ENCODE measurements around the gene ZFAND6.
"Not testable (repeated sequence)": the region's sequence is repeated elsewhere in the genome, so short reads cannot be mapped to it uniquely, and the experiment has no call there.

Gene ZFAND6

DNA sequence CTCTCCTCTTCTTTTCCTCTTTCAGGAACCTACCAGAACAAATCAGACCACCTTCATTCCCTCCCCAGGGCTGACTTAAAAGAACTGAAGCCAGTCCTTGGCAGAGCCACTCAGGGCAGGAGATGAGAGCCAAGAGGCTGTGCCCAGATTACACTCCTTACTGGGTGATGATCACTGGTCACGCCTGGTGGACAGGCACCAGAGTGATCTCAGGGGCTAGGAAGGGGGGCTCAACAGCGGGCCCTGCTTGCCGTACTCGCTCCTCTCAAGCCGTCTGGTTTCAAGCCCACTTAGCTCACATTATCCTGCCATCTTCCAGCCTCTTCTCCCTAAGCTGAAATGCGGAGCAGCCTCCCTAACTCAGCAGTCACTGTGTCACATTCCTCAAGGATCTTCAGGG lies 91.7 kb downstream of the ZFAND6 start:
- no peak for DNase-seq (ENCODE audit: low spot score)

DNA sequence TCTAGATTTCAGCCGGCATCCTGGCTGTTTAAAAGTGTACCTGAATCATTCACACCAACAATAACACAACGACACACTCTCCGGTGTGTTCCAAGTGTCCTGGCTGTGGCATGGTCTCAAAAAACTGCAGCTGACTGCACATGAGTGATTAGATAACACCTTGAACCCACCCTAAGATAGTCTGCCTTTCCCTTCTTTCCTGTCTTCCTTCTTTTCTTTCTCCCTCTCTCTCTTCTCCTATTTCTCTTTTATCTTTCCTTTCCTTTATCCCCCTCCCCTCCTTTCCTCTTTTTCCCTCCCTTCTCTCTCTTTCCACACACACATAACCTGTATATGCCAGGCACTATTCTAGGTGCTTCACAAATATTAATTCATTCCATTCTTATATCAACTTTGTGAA lies 92.1 kb downstream of the ZFAND6 start:
- no peak for DNase-seq (ENCODE audit: low spot score)

GRCh38 chr15:80152180-80152895 lies 92.9 kb downstream of the ZFAND6 start:
- DNase-seq (ENCODE audit: low spot score) = peak; percentile 97

DNA sequence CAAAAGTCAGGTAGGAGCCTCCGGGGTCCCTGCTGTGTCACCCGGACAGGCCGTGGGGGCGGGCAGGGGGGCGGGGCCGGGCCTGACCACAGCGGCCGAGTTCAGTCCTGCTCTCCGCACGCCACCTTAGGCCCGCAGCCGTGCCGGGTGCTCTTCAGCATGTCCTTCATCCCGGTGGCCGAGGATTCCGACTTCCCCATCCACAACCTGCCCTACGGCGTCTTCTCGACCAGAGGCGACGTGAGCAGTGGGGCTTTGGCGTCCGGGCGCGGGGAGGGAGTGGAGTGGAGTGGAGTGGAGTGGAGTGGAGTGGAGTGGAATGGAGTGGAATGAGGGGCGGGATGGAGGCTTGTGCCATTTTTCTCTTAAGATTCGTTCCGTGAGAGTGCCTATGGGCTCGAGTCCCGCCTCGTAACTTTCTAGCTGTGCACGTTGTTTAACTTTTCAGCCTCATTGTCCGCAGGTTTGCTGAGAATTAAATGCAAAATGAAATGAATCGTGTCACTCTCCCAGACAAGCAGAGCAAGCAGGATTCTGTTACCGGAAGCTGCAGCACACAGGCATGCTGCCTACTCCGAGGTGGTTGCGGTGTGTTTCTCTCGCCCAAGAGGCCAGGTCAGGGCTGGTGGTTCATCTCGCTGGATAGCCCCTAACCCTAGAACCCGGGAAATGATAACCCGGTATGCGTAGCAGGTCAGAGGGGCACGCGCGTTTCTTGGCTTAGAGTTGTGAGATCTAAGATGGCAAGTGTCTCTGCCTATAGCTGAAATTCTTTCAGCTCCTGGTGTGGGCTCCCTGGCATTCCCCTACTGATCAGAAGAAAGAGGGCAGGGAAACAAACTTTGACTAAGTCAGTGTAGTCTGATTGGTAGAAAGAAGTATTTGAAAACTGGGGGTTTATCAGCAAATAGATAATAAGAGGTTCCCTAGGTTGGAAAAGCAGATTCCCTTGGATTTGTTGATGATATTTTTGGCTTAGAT lies 93.7 kb downstream of the ZFAND6 start, which contains the start of gene FAH:
FAH (plus strand) TSS at position 104 of the 981 bp plus-strand sequence; CDS start at position 160, 56 bp downstream.
- peak; percentile 34 for DNase-seq (ENCODE audit: low spot score)

DNA sequence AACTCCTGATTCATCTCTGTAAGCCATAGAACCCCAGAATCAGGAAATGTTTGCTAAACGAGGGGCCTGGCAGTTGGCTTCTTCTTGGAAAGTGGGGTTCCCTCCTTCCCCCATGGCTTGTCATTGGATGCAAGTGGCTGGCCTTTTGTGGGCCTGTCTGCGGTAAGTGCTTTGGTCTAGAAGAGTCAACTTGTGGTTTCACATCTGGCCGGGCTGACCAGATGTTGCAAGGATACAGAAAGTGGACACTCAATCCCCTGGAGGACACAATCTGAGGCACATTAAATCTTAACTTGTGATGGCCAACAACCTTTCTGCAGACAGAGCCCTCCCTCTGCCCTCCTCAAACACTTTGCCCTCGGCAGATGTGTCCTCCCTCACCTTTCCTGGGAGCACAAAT lies 94.4 kb downstream of the ZFAND6 start:
- DNase-seq (ENCODE audit: low spot score) = no peak

DNA sequence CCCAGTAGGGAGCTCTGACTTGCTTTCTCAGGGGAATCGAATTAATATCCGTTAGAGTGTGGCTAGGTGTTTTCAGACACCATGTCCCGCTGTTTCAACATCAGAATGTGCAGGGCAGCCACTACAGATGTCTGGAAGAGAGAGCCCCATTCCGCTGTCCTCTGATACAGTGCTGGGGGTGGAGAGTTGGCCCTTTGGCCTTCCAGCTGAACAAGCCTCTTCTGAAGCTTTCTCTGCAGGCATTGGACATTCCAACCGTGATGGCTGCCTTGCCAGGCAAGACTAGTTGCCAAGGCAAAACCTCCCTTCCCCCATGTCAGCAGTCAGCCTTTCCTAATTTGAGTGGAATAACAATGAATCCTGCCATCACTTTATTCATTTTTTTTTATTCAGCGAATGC lies 94.9 kb downstream of the ZFAND6 start:
- no peak for DNase-seq (ENCODE audit: low spot score)

DNA sequence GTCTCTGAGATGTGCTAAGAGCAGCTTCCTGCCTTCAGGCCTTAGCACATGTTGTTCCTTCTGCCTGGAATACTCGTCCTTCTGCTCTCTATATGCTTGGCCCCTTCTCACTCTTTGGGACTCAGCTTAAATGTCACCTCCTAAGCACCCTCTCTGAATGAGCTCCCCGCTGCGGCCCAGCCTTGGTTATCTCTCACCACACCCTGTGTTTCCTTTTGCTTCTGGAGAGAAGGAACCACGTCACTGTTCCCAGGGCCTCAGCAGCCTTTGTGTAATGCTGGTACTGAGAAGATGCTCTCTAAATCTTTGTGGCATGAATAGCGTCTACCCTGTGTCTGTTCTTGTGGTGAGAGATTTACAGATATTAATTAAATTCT lies 95.5 kb downstream of the ZFAND6 start:
- no peak for DNase-seq (ENCODE audit: low spot score)

DNA sequence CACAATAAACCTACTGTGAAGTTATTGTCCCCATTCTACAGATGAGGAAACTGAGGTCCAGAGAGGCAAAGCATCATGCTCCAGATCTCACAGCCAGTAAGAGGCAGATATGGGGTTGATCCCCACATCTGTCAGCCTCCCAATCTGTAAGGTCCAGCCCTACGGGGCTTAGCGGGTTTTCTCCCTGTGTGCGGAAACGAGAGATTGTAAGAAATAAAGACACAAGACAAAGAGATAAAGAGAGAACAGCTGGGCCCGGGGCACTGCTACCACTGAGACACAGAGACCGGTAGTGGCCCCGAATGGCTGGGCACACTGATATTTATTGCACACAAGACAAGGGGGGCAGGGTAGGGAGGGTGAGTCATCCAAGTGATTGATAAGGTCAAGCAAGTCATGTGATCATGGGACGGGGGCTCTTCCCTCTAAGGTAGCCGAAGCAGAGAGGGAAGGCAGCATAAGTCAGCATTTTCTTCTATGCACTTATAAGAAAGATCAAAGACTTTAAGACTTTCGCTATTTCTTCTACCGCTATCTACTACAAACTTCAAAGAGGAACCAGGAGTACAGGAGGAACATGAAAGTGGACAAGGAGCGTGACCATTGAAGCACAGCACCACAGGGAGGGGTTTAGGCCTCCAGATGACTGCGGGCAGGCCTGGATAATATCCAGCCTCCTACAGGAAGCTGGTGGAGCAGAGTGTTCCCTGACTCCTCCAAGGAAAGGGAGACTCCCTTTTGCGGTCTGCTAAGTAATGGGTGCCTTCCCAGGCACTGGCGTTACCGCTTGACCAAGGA lies 96.1 kb downstream of the ZFAND6 start:
- DNase-seq (ENCODE audit: low spot score) = not testable (repeated sequence)

GRCh38 chr15:80156176-80156720 lies 96.8 kb downstream of the ZFAND6 start:
- no peak for DNase-seq (ENCODE audit: low spot score)

GRCh38 chr15:80157215-80157614 lies 97.7 kb downstream of the ZFAND6 start:
- no peak for DNase-seq (ENCODE audit: low spot score)

DNA sequence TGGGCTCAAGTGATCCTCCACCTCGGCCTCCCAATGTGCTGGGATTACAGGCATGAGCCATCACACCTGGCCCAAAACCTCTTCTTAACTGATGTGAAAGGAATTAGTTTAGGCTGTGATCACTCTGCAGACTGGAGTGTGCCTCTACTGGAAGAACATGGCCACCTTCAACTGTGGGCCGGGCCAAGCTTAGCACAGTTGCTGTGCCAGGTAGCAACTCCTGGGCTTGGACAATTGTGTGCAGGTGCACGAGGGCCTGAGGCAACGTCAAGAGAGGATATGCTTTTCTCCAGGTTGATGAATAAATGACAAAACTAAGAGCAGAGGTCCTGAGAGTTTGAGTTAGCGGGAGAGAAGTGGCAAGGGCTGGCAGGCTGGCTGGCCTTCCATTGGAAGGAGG lies 99.8 kb downstream of the ZFAND6 start:
- no peak for DNase-seq (ENCODE audit: low spot score)

DNA sequence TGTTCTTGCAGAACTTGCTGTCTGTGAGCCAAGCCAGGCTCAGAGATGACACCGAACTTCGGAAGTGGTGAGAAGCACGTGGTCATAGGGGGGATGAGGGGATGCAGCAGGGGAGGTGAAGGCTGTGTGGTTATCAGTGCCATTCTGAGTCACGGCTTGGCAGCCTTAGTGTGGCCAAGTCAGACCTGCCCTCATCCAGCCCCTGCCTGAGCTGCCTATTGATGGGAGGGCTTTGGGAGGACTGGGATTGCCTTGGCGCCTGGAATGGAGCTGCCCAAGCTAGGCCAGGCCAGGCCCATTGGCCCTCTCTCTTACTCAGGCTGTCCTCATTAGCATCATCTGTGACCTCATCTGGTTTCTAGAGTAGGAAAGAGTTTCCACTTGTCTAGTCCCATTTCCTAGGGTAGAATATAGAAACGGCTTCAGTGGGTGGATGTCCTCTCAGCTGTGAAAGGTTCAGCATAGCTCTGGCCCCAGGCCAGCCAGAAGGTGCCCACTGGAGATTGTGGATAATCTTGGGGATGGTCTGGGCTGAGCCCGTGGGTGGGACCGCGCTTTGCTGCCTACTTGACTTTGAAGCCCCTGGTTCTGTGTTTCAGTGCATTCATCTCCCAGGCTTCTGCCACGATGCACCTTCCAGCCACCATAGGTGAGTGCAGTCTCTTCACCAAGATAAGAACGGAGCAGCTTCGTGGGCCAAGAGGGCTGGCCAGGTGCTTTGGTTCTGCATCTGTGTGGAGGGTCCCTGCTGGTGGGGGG lies 100.5 kb downstream of the ZFAND6 start:
- no peak for DNase-seq (ENCODE audit: low spot score)

- peak; percentile 39 for DNase-seq (ENCODE audit: low spot score)
These were observed 101.2 kb downstream of the ZFAND6 start for GRCh38 chr15:80160570-80161156.

DNA sequence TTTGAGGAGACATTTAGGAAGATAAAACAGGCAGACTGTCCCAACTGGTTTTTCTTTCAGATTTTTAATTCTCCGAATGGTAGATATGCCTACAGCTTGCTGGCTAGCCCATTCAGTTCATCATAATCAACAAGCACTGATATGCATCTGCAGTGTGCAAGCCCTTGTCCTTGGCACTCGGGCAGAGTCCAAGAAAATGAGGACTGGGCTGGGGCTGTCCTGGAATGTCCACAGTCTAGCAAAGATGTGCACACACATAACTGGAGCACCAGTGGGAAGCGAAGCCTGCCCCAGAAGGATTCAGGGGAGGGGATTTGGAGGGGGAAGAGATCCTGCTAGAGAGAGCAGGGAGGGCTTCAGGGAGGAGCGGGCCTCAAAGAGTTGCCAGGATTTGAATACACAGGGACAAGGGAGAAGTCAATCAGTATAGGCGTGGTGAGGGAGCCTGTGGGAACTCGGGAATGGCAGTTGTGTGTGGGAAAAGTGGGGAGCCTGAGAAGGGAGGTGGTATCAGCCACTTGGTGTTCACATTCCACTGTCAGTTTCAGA lies 102.1 kb downstream of the ZFAND6 start:
- no peak for DNase-seq (ENCODE audit: low spot score)

GRCh38 chr15:80162059-80162554 lies 102.6 kb downstream of the ZFAND6 start:
- DNase-seq (ENCODE audit: low spot score) = no peak

GRCh38 chr15:80163217-80163616 lies 103.7 kb downstream of the ZFAND6 start:
- DNase-seq (ENCODE audit: low spot score) = no peak

DNA sequence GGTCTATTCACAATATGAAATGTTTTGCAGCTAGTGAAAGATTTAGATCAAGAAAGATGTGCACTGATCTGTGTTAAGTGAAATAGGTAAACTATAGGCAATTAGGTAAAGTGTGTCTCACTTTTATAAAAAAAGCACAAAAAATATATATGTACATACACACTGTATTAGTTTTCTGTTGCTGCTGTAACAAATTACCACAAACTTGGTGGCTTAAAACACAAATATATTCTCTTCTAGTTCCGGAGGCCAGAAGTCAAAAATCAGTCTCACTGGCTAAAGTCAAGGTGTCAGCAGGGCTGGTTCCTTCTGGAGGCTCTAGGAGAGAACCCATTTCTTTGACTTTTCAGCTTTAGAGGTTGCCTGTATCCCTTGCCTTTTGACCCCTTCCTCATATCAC lies 104.4 kb downstream of the ZFAND6 start:
- no peak for DNase-seq (ENCODE audit: low spot score)

- no peak for DNase-seq (ENCODE audit: low spot score)
These were observed 108.5 kb downstream of the ZFAND6 start for GRCh38 chr15:80167936-80168335.

- DNase-seq (ENCODE audit: low spot score) = no peak
These were observed 108.9 kb downstream of the ZFAND6 start for GRCh38 chr15:80168421-80168820.

- no peak for DNase-seq (ENCODE audit: low spot score)
These were observed 110.4 kb downstream of the ZFAND6 start for GRCh38 chr15:80169768-80170357.

Data from germinal center (tissue), 1 donor.